NCI-H748 treated with DMSO at 0.1 percent for 48 hours (cell line): ENCODE data around the gene ARMH2.

Experiments
- DNase-seq: peaks from one replicate; lab custom pipeline; 2025; lab: John Stamatoyannopoulos, UW

Gene ARMH2

GRCh38 chr6:24798740-24799540 lies at the start of gene ARMH2:
TSS of gene ARMH2 (minus strand) at chr6:24798917. CDS start at chr6:24798857, 60 bp downstream.
- no peak for DNase-seq

DNA sequence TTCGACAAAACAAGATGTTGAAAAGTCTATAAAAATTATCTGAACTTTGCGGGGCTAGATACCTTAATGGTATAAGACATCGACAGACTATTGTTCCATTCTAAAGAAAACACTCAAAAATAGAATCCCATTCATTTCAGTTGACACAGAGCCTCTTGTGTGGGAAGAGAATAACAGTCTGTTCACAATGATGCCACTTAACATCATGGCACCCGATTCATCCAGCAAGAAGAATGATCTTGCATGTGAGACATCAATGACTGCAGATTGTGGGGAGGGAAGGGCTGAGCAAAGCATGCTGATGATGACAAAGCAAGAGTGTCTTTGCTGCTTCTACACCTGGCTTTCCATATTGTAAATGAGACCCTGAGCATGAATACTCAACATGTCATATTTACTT lies 49.7 kb upstream of the ARMH2 start:
- no peak for DNase-seq

- DNase-seq: no peak
Observed at GRCh38 chr6:24847402-24847801, 48.7 kb upstream of the ARMH2 start.

DNA sequence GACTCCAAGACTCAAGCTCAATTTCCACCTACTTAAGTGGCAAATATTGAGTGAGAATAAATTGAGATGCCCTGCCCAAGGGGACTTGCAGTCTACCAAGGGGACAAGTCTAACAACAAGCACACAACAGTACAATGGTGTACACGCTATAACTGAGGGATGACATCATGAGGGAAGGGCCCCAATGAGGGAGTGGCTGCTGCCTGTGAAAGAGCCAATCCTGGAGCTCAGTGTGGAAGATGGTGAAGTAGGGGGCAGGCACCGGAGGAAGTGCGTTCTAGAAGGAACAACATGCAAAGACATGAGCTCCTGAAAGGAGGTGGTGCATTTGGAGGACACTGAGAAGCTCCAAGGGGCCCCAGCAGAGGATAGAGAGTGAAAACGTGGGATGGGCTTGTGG lies 46.9 kb upstream of the ARMH2 start:
- DNase-seq: no peak

DNA sequence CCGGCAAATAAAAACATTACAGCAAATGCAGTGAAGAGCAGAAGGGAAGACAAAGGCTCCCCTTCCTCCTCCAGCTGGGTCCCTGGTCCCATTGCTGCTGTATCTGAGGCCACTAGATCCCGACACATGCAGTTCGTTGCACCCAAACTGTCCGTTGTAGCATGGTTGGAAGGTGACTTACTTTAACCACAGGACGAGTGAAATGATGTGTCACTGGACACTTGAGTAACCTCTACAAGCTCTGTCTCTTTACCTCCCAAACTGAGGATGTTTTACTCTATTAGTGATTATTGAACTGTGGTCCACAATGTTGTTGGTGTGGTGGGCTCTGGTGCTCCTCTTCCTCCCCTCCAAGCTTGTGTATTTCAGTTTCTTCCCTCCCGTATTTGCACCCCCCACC lies 46.2 kb upstream of the ARMH2 start:
- DNase-seq: no peak

- DNase-seq: no peak
Observed at GRCh38 chr6:24844061-24844460, 45.3 kb upstream of the ARMH2 start.

DNA sequence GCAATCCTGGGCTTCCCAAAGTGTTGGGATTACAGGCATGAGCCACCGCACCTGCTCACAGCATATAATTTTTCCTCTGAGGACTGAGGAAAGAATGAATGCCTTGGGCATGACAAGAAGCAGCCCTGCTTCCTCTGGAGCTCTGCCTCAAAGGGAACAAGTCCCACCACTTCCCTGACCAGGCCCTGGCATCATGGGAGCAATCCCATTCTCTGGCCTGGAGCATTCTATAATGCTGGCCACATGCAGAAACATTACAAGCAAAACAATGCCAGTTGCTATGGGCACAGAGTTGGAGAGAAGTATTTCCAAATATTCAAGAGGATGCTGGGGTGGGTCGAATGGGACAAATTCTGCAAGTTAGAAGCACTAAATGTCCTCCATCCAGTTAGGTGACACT lies 41.5 kb upstream of the ARMH2 start:
- no peak for DNase-seq

DNA sequence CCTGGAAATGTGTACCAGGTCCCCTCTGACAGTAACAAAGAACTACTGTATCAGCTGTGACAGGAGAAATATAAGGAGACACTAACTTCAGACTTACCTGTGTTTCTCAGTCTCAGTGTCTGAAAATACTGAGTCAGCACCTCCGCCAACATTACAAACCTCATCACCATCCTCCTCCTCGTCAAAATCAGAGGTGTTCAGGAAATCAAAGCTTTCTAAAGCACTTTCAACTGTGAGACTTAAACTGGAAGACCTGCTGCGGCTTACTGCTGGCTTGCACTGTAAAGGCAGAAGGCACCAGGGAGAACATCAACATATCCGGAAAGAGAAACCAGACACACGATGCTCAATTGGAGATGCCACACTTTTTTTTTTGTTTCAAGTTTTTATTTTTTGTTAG lies 40.3 kb upstream of the ARMH2 start:
- no peak for DNase-seq

- DNase-seq: no peak
Observed at GRCh38 chr6:24838081-24838480, 39.4 kb upstream of the ARMH2 start.

DNA sequence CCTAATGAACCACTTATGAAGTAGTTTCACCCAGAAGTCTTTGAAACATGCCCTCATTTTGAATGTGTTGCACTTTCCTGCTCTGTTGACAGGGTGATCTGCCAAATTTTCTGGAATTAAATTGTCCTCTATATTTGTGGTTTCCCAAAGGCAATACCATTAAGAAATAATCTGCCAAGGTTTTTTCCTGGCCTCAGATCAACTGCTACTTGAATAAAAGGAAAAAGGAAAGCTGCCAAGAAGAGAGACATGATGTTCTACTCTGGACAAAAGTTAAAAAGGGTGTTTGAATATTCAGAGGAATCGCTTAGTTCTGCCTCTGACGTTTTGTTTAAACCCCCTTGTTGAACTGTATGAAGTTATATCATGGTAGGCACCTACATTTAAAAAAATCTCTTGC lies 37.4 kb upstream of the ARMH2 start:
- DNase-seq: no peak

GRCh38 chr6:24833711-24834386 lies 35.1 kb upstream of the ARMH2 start:
- no peak for DNase-seq

DNA sequence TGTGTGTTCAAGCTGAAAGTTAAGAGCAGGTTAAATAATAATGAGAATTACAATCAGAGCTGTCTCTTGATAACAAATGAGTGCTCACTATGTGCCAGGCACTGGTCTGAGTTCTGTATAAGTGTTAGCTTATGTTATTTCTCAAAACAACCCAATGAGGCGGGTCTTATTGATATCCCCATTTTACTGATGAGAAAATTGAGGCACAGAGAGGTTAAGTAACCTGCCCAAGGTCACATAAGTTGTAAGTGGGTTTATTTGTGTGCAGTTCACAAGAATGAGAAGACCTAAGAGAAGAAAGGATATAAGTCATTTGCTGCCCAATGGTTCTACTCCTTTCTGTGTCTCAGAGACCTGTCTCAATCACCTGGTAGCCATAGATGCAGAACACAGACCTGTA lies 34.1 kb upstream of the ARMH2 start:
- DNase-seq: no peak

DNA sequence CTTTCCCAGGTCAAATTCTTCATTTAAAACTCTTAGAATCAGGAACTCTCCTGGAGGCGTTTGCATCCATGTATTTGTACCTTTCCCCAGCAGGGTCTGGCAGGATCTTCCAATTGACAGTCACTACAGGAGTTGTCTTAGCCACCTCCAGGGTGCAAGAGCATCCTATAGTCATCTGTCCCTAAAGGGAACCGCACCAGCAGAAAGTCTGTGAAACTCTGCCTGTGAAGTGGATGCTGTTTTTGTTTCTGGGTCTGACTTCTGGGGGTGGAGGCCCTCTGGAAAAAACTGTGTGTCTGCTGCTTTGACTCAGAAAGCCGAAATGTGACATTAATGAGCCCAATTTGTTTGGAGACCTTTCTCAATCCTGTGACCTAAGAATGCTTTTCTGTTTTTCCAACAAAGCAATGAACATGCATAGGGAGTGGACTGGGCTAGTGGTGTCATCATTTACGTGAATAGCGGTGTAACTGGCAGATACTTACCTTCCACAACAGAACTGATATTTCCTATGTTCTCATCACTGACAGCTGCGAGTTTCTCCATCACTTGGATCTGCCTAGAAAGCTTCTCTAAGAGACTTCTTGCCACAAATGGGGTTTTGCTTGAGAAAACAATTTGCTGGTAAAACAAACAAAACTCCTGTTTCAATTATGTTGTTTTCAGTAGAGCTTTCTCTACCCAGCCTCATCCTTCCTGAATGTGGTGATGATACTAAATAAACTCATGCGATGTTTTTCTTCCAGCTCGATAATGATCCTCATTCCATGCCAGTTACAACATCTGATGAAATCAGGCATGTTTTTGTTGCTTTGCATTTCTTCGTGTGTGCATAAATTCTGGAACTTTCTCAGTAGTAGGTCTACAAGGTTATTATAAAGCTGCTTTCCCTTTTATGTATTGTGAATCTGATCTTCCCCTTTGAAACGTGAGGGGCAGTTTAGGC lies 33.3 kb upstream of the ARMH2 start:
- DNase-seq: no peak

DNA sequence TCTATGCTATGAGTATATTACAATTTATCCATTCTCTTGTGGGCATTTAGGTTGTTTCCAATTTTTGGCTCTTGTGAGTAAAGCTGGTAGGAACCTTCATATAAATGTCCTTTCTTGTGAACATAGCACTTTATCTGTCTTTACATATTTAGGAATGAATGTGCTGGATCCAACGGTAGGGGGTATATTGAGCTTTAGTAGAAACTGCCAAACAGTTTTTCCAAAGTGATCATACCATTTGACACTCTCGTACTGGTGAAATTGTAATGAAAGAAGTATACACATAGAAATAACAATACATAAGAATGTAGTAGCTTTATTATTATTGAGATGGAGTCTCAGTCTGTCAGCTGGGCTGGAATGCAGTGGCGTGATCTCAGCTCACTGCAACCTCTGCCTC lies 30.9 kb upstream of the ARMH2 start:
- DNase-seq: no peak

GRCh38 chr6:24827970-24828369 lies 29.3 kb upstream of the ARMH2 start:
- no peak for DNase-seq

DNA sequence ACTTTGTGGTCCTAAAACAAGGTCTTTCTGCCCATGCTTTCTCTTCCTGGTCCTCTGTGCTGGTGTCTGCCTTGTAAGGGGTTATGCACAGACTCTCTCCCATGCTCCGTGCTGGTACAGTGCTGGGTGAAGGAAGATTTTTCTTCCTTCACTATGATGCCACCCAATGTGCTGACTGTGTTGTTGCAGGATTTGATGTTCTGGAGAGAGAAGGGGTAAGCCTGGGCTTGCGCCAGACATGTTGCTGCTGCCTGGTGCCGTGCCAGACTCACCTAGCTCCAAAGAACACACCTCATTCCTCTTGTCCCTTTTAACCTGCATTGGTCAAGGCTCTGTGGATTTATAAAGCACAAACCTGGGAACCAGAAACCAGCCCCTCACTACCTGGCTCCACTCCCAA lies 28.4 kb upstream of the ARMH2 start:
- no peak for DNase-seq

DNA sequence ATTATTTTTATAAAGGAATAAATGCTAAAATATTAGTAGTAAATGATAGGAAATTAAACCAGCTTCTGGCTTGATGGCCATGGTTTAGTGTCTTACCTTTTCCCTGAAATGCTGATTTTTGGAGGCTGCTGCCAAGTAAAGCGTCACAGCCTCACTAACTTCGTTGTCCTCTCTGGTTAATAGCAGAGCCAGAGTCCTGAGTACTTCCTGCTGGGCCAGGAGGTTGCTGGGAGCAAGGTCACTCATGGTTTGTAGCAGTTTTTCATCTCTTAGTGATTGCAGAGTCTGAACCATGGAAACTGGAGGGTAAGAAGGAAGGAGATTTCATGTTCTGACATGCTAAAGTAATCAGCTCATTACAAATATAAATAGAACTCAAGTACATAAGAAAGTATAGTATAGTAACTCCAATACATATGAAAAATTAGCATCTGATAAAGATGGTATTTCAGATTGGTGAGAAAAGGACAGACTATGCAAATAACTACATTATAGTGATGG lies 26.5 kb upstream of the ARMH2 start:
- no peak for DNase-seq

DNA sequence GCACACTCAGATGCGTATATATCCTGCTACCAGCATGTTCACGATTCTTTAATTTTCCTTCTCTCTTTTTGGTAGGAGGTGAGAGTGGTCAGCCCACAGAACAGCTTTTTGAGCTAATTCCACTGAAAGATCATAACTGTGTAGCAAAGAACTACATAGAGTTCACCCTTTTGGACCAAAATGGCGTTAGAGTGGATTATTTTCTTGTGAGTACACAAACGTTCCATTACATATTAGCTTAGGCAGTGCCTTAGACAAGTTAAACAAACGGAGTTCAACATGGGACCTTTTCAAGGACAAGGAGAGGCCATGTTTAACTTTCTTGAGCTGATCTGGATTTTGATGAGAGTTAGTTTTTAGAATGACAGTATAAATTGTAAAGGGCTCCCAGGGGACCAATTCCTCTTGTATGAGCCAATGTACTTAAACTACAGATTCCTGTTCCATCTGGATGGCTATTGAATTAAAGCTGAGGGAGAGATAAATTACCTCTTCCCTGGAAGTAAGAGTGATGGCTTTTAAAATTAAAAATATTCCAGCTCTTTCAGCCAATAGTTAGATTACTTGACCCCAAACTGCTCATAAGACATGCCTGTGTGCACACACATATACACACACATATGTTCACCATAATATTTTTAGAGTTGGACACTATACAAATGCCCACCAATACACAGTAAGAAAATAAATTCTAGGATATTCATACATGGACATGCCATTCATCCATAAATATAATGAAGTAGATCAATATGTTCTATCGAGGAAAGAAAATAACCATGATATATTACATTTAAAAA lies 25.6 kb upstream of the ARMH2 start:
- no peak for DNase-seq

GRCh38 chr6:24823185-24823584 lies 24.5 kb upstream of the ARMH2 start:
- no peak for DNase-seq

- no peak for DNase-seq
Observed at GRCh38 chr6:24822696-24823095, 24.0 kb upstream of the ARMH2 start.

DNA sequence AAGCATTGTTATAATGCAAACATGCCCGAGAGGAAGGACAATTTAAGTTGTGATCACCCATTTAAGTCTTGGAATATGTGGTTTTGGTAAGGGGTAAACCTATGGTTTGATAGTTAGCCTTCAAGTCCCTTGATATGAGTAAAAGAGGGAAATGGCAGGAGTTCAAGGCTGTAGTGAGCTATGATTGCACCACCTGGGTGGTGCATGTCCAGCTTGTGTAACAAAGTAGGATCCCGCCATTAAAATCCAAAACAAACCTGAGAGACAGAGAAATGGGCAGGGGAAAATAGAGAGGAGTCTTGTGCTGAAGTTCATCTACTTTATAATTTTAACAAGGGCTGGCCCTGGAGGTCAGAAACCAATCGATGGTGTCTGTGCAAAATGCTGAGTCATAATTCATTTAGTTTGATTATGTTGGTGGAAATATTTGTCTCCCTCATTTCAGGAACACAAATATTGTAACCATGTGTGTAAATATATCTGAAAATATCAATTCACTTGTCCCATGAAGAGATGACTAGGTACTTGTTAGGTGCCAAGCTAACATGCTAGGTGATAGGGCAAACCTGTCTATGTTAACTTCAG lies 23.2 kb upstream of the ARMH2 start:
- DNase-seq: no peak
